Right cardiac atrium (tissue), 5 donors: ENCODE results near the gene GSG1L2. TPM values are rescaled to one million over a fixed set of nuclear protein-coding genes. Genes with fewer than 3 reads are reported as not detected.

Experiments used
- ATAC-seq, 2 donors: fragments of 200-7000 bp; cut with Tn5 transposase; one replicate each; pipeline versions ENCODE4 v1.8.0 to v1.9.1; 2020; ENCODE audit warnings: moderate library complexity in 2 of 2, mild to moderate bottlenecking in 1 of 2
- DNase-seq, 3 donors: peaks; one replicate each; pipeline ENCODE4 v3.0.0-alpha.2; 2020
- H3K27ac ChIP-seq: one replicate; pipeline ENCODE4 v1.5.1; 2013; ENCODE audit warnings: mild to moderate bottlenecking, low read length, control low read depth, moderate library complexity
- H3K27me3 ChIP-seq: one replicate; pipeline ENCODE4 v1.6.1; 2013; ENCODE audit not compliant: control insufficient read depth, insufficient read depth
- H3K4me1 ChIP-seq: one replicate; pipeline ENCODE4 v1.6.1; 2013; ENCODE audit warnings: low read length; ENCODE audit not compliant: control insufficient read depth, insufficient read depth
- H3K4me3 ChIP-seq: one replicate; pipeline ENCODE4 v1.5.1; 2013; ENCODE audit warnings: low read length, control low read depth
- H3K9me3 ChIP-seq: one replicate; pipeline ENCODE4 v1.6.1; 2013; ENCODE audit warnings: low read length; ENCODE audit not compliant: control insufficient read depth
- WGBS: extraction: QIAGEN DNeasy Blood & Tissue Kit; methylation state at CpG from one replicate; pipeline ENCODE4 v1.1.7; 2013; 5-methylcytosine and 5-hydroxymethylcytosine counted together
- intact Hi-C, 4 donors: fragments of 100-400 bp; cut with DNase I; formaldehyde crosslinking; loops; one replicate each; pipeline versions ENCODE4 v1.11.0 to v1.14.0; 2022 to 2023
- polyA plus RNA-seq: library from polyadenylated mRNA; stranded (reverse); fragments of 200-250 nt; gene quantifications from one replicate; pipeline ENCODE4 v1.2.3, GENCODE V29; 2013
- total RNA-seq, 4 donors: library from RNA; stranded (reverse); fragmentation: NEBNext Ultra II Directional; extraction: Animal tissue kit (Norgen Biotek cat#: 25700); gene quantifications; one replicate each; pipeline ENCODE4 v1.2.1, GENCODE V29; 2021
- donor health status: healthy with polysubstance abuse.
- donor health status: DM: no; HTN: yes; CAD: no.
- donor health status: DM: no; HTN: no; CAD: no.
- donor health status: DM: no; HTN: yes; CAD: no; lungs with severe emphysema.
- donor health status: DM: yes; HTN: yes; CAD: no.

GSG1L2 gene
- total and polyA plus RNA-seq, 5 donors = not detected

DNA sequence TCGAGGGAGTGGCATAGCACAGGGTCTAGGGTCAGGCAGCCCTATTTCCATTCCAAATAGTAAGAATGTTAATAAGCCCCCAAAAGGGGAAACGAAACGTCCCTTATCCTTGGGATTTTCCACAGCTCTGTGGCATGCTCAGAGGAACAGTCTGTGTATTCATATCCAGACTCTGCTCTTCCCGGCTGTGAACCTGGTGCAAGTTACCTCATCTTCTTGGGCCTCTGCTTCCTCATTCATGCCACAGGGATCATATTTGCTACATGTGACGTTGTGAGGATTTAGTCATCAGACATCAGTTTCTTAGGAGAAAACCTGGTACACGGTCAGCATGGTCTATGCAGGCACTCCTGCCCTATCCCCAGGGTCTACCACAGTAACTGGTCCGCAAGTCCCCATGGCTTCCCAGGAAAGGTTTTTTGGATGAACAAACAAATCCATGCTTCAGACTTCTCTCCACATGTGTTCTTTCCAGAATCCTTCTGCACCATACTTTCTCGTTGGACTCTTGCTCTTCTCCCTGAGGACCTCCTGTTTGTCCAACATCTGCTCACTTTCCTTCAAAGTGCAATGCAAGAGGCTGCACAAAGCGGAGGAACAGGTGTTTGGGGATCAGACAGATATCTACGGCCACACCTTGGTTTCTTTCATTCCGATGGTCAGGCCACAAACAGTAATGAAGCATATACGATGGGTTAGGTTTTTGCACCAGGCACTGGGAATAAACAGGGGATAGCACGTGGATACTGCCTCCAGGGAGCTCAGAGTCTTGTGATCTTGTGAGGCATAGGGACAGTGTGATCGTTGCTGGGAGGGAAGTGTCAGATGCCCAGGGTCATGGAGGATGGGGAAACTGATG, 21.5 kb upstream of the GSG1L2 start:
- Histone ChIP-seq H3K9me3 (no peaks in the 10 kb centered on the region), H3K4me3 (no peak overlapping the region), H3K27ac (peak overlapping the region; percentile 32), H3K27me3 (no peaks in the 10 kb centered on the region), H3K4me1 (peaks cover 13% of the 10 kb centered on the region)
- ATAC-seq = peak; percentile 4 to 10
- intact Hi-C loops = no loop called here
- 71% methylated on average over 14 of the region's 14 CpGs for WGBS
- no peak for DNase-seq

DNA sequence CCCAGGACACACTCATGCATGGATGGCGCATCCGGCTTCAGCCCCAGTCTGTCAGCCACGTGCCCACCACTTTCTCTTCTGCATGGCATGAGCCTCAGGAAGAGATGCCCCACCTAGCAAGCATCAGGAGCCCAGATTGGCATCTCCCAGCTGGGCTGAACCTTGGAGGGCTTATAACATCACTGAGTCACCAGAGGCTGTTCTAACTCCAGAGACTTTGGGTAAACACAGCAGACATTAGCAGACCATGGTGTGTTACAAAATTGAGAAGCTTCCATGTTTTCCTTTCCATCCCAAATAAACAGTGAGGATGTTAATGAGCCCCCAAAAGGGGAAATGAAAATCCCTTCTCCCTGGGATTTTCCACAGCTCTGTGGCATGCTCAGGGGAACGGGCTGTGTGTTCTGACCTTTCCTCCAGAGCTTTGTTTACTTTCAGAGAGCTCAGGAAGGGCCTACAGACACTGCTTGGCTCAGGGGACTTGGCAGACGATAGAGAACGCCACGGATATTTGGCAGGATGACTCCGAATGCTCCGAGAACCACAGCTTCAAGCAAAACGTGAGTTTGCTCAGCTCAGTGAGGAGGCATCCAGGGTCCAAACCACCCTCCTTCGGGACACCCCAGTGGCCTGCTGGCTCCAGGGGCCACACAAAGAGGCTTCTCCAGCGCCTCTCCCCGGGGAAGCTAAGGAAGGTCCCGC, 20.3 kb upstream of the GSG1L2 start:
- intact Hi-C loops = no loop called here
- WGBS = 37% methylated on average over 14 of the region's 14 CpGs

DNA sequence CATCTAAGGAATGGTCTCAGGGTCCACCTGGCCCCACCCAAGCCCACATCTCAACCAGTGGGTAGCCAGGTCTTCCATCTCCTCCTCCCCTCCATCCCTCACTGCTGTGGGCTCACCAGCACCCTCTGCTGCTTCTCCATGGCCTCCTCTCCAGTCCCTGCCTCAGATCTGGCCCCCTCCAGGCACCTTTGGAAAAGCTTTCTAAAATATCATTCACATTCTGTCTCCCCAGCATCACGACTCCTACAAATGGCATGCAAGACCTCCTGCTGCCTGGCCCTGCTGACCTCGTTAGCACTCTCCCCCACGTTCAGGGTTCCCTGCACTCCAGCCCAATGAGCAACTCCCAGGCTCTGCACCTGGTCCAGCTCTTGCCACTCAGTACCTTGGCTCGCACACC, 17.6 kb upstream of the GSG1L2 start:
- no peak for DNase-seq
- Histone ChIP-seq H3K9me3 (no peaks in the 10 kb centered on the region), H3K27me3 (no peaks in the 10 kb centered on the region), H3K27ac (no peak overlapping the region), H3K4me3 (no peak overlapping the region), H3K4me1 (peaks cover 13% of the 10 kb centered on the region)
- ATAC-seq = no peak
- WGBS = 58% methylated on average over 4 of the region's 4 CpGs
- intact Hi-C loops = loop anchor here in 1 of 4 donors (5.0 kb wide), 1 partner anchor 47 kb away; the partner anchor contains the start of gene DHRS7C

More for the DNA sequence above, 20.3 kb upstream of the GSG1L2 start:
- Histone ChIP-seq H3K27me3 (no peaks in the 10 kb centered on the region), H3K4me1 (peaks cover 13% of the 10 kb centered on the region), H3K4me3 (no peak overlapping the region), H3K9me3 (no peaks in the 10 kb centered on the region), H3K27ac (peak overlapping the region; percentile 82)
- ATAC-seq = peak; percentile 89 to 90
- DNase-seq = peak; percentile 62 to 78 (median 77)

DNA sequence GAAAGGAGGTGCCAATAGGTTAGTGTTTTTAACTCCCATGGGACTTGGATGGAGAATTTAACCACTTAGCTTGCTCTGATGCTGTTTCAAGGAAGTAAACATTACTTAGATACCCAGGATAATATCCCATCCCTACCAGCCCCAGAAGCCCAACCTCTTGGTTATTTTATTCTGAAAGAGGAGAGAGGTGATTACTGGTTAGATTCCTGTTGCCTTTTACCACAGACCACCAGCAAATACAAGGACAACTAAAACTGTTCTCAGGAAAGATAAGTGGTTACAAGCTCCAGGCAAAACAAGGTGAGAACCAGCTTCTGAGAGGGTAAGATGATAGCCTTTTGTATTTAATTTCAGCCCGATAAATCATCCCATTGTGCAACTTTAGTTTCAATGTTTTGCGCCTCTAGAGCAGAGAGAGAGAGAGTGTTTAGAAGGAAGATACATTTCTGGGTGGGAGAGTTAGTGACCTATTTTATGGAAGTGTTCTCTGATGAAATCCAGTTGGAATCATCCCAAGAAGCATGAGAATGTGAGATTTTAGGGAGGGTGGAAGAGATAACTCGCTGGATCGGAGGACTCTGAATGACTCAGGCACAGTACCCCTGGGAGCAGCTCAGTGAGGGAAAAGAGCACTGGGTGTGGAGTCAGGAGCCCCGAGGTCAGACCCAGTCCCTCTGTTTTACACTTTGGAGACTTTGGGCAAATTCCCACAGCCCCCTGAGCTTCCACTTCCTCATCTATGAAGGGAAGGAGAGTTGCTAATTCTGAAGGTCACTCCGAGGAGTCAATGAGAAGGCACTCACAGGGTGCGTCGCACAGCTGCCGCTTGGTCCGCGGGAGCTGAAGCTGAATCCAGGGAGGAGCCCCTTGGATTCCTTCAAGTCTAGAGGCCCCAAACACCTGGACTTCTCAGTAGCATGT, 15.9 kb upstream of the GSG1L2 start:
- Histone ChIP-seq H3K4me3 (no peak overlapping the region), H3K27me3 (no peaks in the 10 kb centered on the region), H3K4me1 (peaks cover 5% of the 10 kb centered on the region), H3K9me3 (no peaks in the 10 kb centered on the region), H3K27ac (peak overlapping the region; percentile 73)
- DNase-seq (peak; percentile 79 to 84 (median 83)), ATAC-seq (peak; percentile 82 to 92)
- 38% methylated on average over 11 of the region's 11 CpGs for WGBS
- intact Hi-C loops = loop anchor here in 1 of 4 donors (5.0 kb wide), 1 partner anchor 46 kb away; the partner anchor contains the start of gene DHRS7C

DNA sequence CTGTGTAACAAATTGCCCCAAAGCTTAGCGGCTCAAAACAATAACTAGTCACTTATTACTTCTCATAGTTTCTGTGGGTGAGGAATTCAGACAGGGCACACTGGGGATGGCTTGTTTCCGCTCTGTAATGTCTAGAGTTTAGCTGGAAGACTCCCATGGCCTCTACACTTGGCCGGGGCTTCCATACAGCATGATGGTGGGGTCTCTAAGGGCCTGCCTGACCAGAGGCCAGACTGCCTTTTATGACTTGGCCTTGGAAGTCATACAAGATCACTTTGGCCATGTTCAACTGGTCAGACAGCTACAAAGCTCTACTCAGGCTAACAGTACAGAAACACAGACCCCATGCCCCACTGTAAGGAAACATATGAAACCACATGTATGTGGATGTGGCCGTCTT, 12.0 kb upstream of the GSG1L2 start:
- WGBS = 73% methylated on average over 4 of the region's 4 CpGs
- no peaks in the 10 kb centered on the region for H3K27me3 ChIP-seq
- H3K27ac ChIP-seq = no peak overlapping the region
- H3K9me3 ChIP-seq = no peaks in the 10 kb centered on the region
- H3K4me3 ChIP-seq = no peak overlapping the region
- DNase-seq = peak in 2 of 3 donors; percentile 73 to 75
- intact Hi-C loops = no loop called here
- peak; percentile 22 to 59 for ATAC-seq
- H3K4me1 ChIP-seq = no peaks in the 10 kb centered on the region

DNA sequence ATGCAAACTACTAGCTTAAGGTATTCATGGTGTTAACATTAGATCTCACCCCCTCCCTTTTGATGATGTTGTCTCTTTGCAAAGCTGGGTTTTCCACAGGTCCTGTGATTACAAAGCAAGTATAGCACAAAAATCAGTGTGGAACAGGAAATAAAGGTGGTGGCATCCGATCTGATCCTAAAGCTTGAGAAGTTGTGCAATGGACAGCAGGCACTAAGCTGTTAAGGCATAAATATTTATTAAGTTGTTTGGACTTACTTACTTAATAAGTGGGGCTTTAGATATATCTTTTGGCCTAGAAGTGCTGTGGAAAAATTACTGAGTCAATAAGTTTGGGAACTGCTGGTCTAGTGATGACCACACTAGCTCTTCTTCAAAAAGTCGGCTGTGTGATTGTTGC, 8.8 kb upstream of the GSG1L2 start:
- no peaks in the 10 kb centered on the region for H3K9me3 ChIP-seq
- DNase-seq (no peak), ATAC-seq (no peak)
- 74% methylated on average over 2 of the region's 2 CpGs for whole genome bisulfite sequencing
- no peaks in the 10 kb centered on the region for H3K27me3 ChIP-seq
- intact Hi-C loops = no loop called here
- H3K4me3 ChIP-seq = no peak overlapping the region
- no peak overlapping the region for H3K27ac ChIP-seq
- H3K4me1 ChIP-seq = peaks cover 2% of the 10 kb centered on the region

DNA sequence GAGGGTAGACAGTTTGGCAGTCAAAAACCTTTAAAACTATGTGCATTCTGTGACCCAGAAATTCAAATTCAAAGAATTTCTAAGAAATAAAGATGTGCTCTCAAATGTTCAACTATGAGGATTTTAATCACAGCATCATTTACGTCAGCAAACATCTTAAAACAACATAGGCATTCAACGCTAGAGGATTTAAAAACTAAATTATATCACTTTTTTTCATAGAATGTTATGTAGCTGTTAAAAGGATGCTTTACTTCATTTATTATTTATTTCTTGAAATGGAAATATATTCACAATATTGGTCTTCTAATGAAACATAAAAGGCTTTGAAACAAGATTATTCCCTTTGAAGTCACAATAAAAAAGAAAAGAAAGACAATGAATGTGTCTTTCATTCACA, 7.5 kb upstream of the GSG1L2 start:
- Histone ChIP-seq H3K4me1 (peaks cover 2% of the 10 kb centered on the region), H3K4me3 (no peak overlapping the region), H3K9me3 (no peaks in the 10 kb centered on the region), H3K27ac (no peak overlapping the region), H3K27me3 (no peaks in the 10 kb centered on the region)
- intact Hi-C loops = no loop called here
- DNase-seq = no peak
- no peak for ATAC-seq
- 81% methylated on average over 2 of the region's 2 CpGs for WGBS

DNA sequence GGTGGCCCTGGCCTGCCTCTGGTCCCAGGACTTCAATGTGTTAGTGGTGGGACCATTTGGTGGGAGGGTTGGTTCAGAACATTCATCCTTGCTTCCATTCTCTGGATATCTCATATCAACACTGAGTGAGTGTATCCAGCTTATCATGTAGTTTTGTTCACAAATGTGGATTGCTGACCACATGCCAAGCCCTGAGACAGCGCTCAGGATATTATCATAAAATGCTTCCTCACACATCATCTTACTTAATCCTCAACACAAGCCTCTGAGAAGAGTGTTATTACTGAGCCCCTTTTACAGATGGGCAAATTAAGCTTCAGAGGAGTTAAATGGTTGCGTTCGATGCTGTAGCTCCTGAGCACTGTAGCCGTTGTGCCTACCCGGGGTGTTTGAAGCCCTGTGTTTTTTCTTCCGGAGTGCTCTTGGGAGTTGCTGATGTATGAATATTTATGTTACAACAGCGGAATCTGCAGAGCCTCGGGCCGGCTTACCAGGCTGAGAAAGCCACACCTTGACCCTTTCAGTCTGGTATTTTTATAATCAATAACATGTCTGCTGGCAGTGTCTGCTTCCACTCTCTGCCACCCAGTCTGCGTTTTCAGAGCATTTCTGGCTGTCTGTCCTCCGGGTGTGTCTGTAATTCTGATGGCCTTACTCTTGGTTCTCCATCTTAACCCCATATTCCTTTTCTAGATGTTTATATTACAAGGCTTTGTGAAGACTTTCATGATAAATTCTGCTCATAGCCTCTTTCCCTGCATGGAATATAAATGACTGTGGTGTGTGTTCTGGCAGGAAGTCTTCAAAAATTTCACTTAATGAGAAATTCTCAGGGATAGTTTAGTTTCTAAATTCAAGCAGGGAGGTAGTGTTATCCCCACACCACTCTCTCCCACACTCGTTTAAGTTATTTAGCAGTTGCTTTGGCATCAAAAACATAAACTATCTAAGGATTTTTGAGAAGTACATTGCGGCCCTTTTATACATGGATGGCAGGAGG, 6.7 kb upstream of the GSG1L2 start:
- Histone ChIP-seq H3K4me3 (no peak overlapping the region), H3K9me3 (no peaks in the 10 kb centered on the region), H3K27me3 (no peaks in the 10 kb centered on the region), H3K4me1 (peaks cover 2% of the 10 kb centered on the region), H3K27ac (no peak overlapping the region)
- DNase-seq (peak in 1 of 3 donors; percentile 35), ATAC-seq (peak; percentile 34 to 43)
- 56% methylated on average over 13 of the region's 13 CpGs for WGBS
- intact Hi-C loops = no loop called here

DNA sequence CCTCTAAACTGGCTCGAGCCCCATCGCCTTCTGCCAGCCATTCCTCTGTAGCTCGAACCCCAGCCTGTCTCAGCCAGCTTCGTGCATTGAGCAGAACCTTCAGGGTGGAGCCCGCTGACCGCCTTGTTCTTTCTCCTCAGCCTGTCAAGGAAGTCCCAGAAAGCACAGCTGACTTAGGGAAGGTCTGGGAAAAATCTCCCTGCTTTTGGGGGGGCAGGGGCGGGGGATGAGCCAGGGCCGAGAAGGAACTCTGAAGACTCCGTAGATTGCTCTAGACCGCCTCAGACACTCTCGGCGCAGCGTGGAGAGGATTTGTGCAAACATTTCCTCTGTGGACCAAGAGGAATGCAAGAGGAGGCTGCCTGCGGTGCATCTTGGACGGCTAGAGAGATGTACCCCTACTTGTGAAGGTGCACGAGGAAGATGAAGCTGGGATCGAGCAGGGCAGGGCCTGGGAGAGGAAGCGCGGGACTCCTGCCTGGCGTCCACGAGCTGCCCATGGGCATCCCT, 3.8 kb upstream of the GSG1L2 start, which contains the start of gene GLP2R:
GLP2R (plus strand) TSS at position 284 of the 510 bp plus-strand sequence; CDS start at position 424, 140 bp downstream.
- WGBS = 55% methylated on average over 21 of the region's 21 CpGs
- no peak within 1 kb of the TSS for H3K27ac ChIP-seq
- intact Hi-C loops = no loop called here
- no peak for ATAC-seq
- peaks cover 2% of the 10 kb centered on the region for H3K4me1 ChIP-seq
- no peak within 1 kb of the TSS for H3K4me3 ChIP-seq
- no peaks in the 10 kb centered on the region for H3K27me3 ChIP-seq
- no peaks in the 10 kb centered on the region for H3K9me3 ChIP-seq
- DNase-seq = no peak
